Ishikawa (cell line): Measurements from ENCODE around the gene F2R.

Source experiments
- CEBPB ChIP-seq: IDR thresholded peaks from 2 replicates; pipeline ENCODE4 v1.6.1; 2012
- EP300 ChIP-seq: IDR thresholded peaks from 2 replicates; pipeline ENCODE4 v1.6.1; 2012; ENCODE audit warnings: borderline replicate concordance
- FOXM1 ChIP-seq: IDR thresholded peaks from 2 replicates; pipeline ENCODE4 v1.6.1; 2012; ENCODE audit warnings: low read depth, borderline replicate concordance
- NFIC ChIP-seq: IDR thresholded peaks from 2 replicates; pipeline ENCODE4 v1.6.1; 2012
- TAF1 ChIP-seq: IDR thresholded peaks from 2 replicates; pipeline ENCODE4 v1.6.1; 2012; ENCODE audit warnings: low read depth, mild to moderate bottlenecking
- TCF12 ChIP-seq: IDR thresholded peaks from 2 replicates; pipeline ENCODE4 v1.6.1; 2012; ENCODE audit warnings: low read depth
- YY1 ChIP-seq: IDR thresholded peaks from 2 replicates; pipeline ENCODE4 v1.6.1; 2012; ENCODE audit warnings: low read depth
- TF ChIP-seq, protein P1 (sequence below): IDR thresholded peaks from 2 replicates; pipeline ENCODE4 v1.6.1; 2012

DNA sequence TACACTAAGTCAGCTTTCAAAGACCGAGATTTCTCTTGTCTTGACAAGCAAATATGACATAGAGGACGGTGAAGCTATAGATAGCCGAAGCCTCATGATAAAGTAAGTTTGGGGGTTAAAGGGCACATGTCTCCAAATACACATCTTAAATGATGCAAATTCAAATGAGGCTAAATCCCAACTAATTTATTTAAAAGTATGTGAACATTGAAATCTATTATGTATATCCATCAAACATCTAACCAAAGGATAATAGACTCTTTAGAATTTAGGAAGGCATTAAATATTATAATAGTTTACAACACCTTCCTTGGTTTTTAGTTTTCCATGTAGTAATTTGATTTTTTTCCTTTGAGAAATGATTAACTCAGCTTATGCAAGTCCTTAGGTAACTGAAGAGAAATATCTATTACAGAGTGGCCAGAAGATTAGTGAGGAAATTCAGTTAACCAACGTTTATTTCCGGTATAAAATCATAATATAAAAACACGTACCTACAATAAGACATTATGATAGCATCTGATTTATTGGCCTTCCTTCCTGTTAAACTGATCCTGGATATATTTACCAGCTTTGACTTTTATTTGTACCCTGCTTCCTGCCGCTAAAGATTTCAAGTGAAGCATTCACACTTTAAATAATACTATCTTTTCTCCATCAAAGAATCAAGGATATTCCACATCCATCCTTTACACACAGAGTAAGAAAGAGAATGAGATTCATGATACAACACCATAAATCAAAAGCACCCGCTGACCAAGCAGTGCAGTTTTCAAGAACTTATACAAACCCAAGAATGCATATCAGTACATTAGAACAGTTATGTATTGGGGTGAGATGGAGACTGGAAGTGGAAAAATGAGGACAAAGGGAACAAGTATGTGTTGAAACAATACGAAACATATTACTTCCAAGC, 31.9 kb upstream of the F2R start:
- TF ChIP-seq EP300 (no peak), YY1 (no peak), FOXM1 (no peak), CEBPB (no peak), TAF1 (no peak), TCF12 (no peak), NFIC (no peak)
- TF ChIP-seq, protein P1, sequence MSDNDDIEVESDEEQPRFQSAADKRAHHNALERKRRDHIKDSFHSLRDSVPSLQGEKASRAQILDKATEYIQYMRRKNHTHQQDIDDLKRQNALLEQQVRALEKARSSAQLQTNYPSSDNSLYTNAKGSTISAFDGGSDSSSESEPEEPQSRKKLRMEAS = no peak
